HepG2 (cell line): Measurements from ENCODE around the gene TRAPPC12. TPM values are rescaled to one million over a fixed set of nuclear protein-coding genes. Genes with fewer than 3 reads are reported as not detected.

ENCODE experiments used
- CENPT ChIP-seq: sonication (generic); formaldehyde crosslinking; IDR thresholded peaks from 2 replicates; pipeline ENCODE4 v1.8.0; 2022; ENCODE audit warnings: low read depth, mild to moderate bottlenecking, moderate library complexity, missing genetic modification reagents
- EEA1 ChIP-seq: sonication (generic); formaldehyde crosslinking; IDR thresholded peaks from 2 replicates; pipeline ENCODE4 v1.5.1; 2020; ENCODE audit warnings: mild to moderate bottlenecking, missing genetic modification reagents, borderline replicate concordance
- JUN ChIP-seq: sonication (generic); formaldehyde crosslinking; IDR thresholded peaks from 2 replicates; pipeline ENCODE4 v1.4.0; 2020; ENCODE audit warnings: mild to moderate bottlenecking, missing genetic modification reagents
- KMT2A ChIP-seq: sonication (generic); formaldehyde crosslinking; IDR thresholded peaks from 2 replicates; pipeline ENCODE4 v1.4.0; 2020; ENCODE audit warnings: missing genetic modification reagents
- NFATC3 ChIP-seq: sonication (generic); formaldehyde crosslinking; IDR thresholded peaks from 2 replicates; pipeline ENCODE4 v1.5.1; 2020; ENCODE audit warnings: mild to moderate bottlenecking, missing genetic modification reagents
- NFE2 ChIP-seq: sonication (generic); formaldehyde crosslinking; IDR thresholded peaks from 2 replicates; pipeline ENCODE4 v1.4.0; 2020; ENCODE audit warnings: missing genetic modification reagents
- NFIB ChIP-seq: sonication (generic); formaldehyde crosslinking; IDR thresholded peaks from 2 replicates; pipeline ENCODE4 v1.9.0; 2021; ENCODE audit warnings: missing genetic modification reagents, mild to moderate bottlenecking, borderline replicate concordance
- NONO ChIP-seq, 2 experiments: fragments of 450-650 bp in 1 of 2; sonication (generic) in 1 of 2; formaldehyde crosslinking in 1 of 2; IDR thresholded peaks in 1 of 2; conservative IDR thresholded peaks in 1 of 2; 2 replicates each; pipeline versions ENCODE4 v1.6.1 to v1.8.0; 2017 to 2022; ENCODE audit warnings: mild to moderate bottlenecking in 1 of 2, missing genetic modification reagents in 1 of 2, moderate library complexity in 1 of 2
- NR1H2 ChIP-seq: sonication (generic); formaldehyde crosslinking; IDR thresholded peaks from 2 replicates; pipeline ENCODE4 v1.8.1; 2022; ENCODE audit warnings: low read depth, missing genetic modification reagents, borderline replicate concordance
- PBX2 ChIP-seq: IDR thresholded peaks from 2 replicates; pipeline ENCODE4 v1.6.1; 2016; ENCODE audit warnings: control low read depth
- PHF5A ChIP-seq: IDR thresholded peaks from one replicate; pipeline ENCODE4 v1.6.1; 2018; ENCODE audit warnings: low read depth, missing genetic modification reagents; ENCODE audit not compliant: unreplicated experiment
- STAT5B ChIP-seq: sonication (generic); formaldehyde crosslinking; IDR thresholded peaks from 2 replicates; pipeline ENCODE4 v1.4.0; 2020; ENCODE audit warnings: missing genetic modification reagents
- SYNCRIP ChIP-seq: fragments of 200-400 bp; formaldehyde crosslinking; IDR thresholded peaks from 2 replicates; pipeline ENCODE4 v1.6.1; 2018; ENCODE audit warnings: mild to moderate bottlenecking, low read depth, low read length; ENCODE audit not compliant: insufficient read depth
- TEAD3 ChIP-seq: optimal IDR thresholded peaks from 2 replicates; pipeline ENCODE3; 2016; ENCODE audit warnings: borderline replicate concordance
- ZHX1 ChIP-seq: sonication (generic); formaldehyde crosslinking; IDR thresholded peaks from 2 replicates; pipeline ENCODE4 v1.8.1; 2022; ENCODE audit warnings: low read depth, mild to moderate bottlenecking, missing genetic modification reagents
- ZNF275 ChIP-seq: sonication (generic); formaldehyde crosslinking; IDR thresholded peaks from 2 replicates; pipeline ENCODE4 v1.8.0; 2022; ENCODE audit warnings: missing genetic modification reagents, mild to moderate bottlenecking, inconsistent platforms, borderline replicate concordance
- ZNF513 ChIP-seq: sonication (generic); formaldehyde crosslinking; conservative IDR thresholded peaks from 2 replicates; pipeline ENCODE4 v1.5.0; 2020; ENCODE audit warnings: missing genetic modification reagents
- ZNF75D ChIP-seq: sonication (generic); formaldehyde crosslinking; IDR thresholded peaks from 2 replicates; pipeline ENCODE4 v1.8.1; 2023; ENCODE audit warnings: missing genetic modification reagents, mild to moderate bottlenecking, borderline replicate concordance
- ZNF891 ChIP-seq: sonication (generic); formaldehyde crosslinking; IDR thresholded peaks from 2 replicates; pipeline ENCODE4 v1.5.0; 2020; ENCODE audit warnings: mild to moderate bottlenecking, missing genetic modification reagents
- polyA plus RNA-seq, 8 experiments: library from polyadenylated mRNA; depleted of rRNA in 3 of 8; stranded (reverse) in 7 of 8; unstranded in 1 of 8; fragments of >200 nt; fragmentation: Illumina TruSeq in 4 of 8; extraction: Trizol in 4 of 8; gene quantifications; 2 replicates each; pipeline versions ENCODE4 v1.2.1 to v1.2.3, GENCODE V29; 2011 to 2016; ENCODE audit warnings: low read depth in 4 of 8, missing spikeins in 1 of 8, mixed read lengths in 1 of 8; ENCODE audit not compliant: insufficient read depth in 1 of 8
- total RNA-seq, 5 experiments: library from RNA; depleted of rRNA; stranded (reverse); fragments of >200 nt; fragmentation: Illumina TruSeq; extraction: Trizol; gene quantifications; 2 replicates each; pipeline ENCODE4 v1.2.3, GENCODE V29; 2016; ENCODE audit warnings: low read depth in 1 of 5

Gene TRAPPC12
- total and polyA plus RNA-seq, 2 of the 13 experiments (the other 11 are each of a cell fraction or from before 2014, with no cell fraction given), result 46.4 to 97.7 TPM

- no peak for TF ChIP-seq ZNF75D (CRISPR knock-in tag)
- TF ChIP-seq CENPT (CRISPR knock-in tag), result no peak
- TF ChIP-seq KMT2A (CRISPR knock-in tag), result no peak
- no peak for TF ChIP-seq STAT5B
- 0 out of 2 replicates have a peak, but pooled peaks have one; percentile 23 for TF ChIP-seq ZNF275 (CRISPR knock-in tag)
- TF ChIP-seq ZNF513, result no peak
- no peak for TF ChIP-seq NR1H2 (CRISPR knock-in tag)
- peak; percentile 55; the same call in 1 of the 2 replicates for TF ChIP-seq ZHX1 (CRISPR knock-in tag)
- TF ChIP-seq NONO (IDR thresholded peaks at IDR 0.05), result no peak
- TF ChIP-seq NONO (CRISPR knock-in tag; conservative IDR thresholded peaks at IDR 0.05), result peak; percentile 23; the same call in 1 of the 2 replicates
- no peak for TF ChIP-seq PBX2
- TF ChIP-seq SYNCRIP, result no peak
- peak; percentile 64 for TF ChIP-seq PHF5A (CRISPR knock-in tag)
- no peak for TF ChIP-seq NFE2
- no peak for TF ChIP-seq EEA1 (CRISPR knock-in tag)
- no peak for TF ChIP-seq NFIB (CRISPR knock-in tag)
- no peak for TF ChIP-seq JUN
- peak; percentile 71 for TF ChIP-seq TEAD3
- no peak for TF ChIP-seq NFATC3 (CRISPR knock-in tag)
- TF ChIP-seq ZNF891 (CRISPR knock-in tag), result no peak
Measured at GRCh38 chr2:3492951-3493614, 113.6 kb downstream of the TRAPPC12 start (continued).
